Neuron (in vitro differentiated cells): ENCODE measurements around the gene JSRP1.

Source experiments
- H2AFZ ChIP-seq: one replicate; pipeline ENCODE4 v1.6.1; 2013; ENCODE audit warnings: low read depth, mild to moderate bottlenecking, inconsistent platforms, low read length, moderate library complexity
- H3K27me3 ChIP-seq: one replicate; pipeline ENCODE4 v1.6.1; 2013; ENCODE audit warnings: low read length; ENCODE audit not compliant: insufficient read depth
- H3K36me3 ChIP-seq: one replicate; pipeline ENCODE4 v1.6.1; 2013; ENCODE audit warnings: low read length; ENCODE audit not compliant: insufficient read depth
- H3K4me1 ChIP-seq: one replicate; pipeline ENCODE4 v1.6.1; 2013; ENCODE audit warnings: low read length; ENCODE audit not compliant: insufficient read depth
- H3K4me3 ChIP-seq: 2 replicates; pipeline ENCODE4 v1.5.1; 2013; ENCODE audit warnings: mild to moderate bottlenecking, low read length, moderate library complexity
- H3K9me3 ChIP-seq: one replicate; pipeline ENCODE4 v1.6.1; 2013; ENCODE audit warnings: low read length

Gene JSRP1

GRCh38 chr19:2210987-2211740 lies 45.1 kb downstream of the JSRP1 start:
- H3K4me1 ChIP-seq = peaks cover 2% of the 10 kb centered on the region
- H3K4me3 ChIP-seq = no peak overlapping the region
- H2AFZ ChIP-seq = no peak overlapping the region
- H3K9me3 ChIP-seq = no peaks in the 10 kb centered on the region
- peaks cover 72% of the 10 kb centered on the region for H3K36me3 ChIP-seq
- H3K27me3 ChIP-seq = no peaks in the 10 kb centered on the region

- Histone ChIP-seq H3K4me1 (peaks cover 2% of the 10 kb centered on the region), H3K9me3 (no peaks in the 10 kb centered on the region), H3K36me3 (peaks cover 64% of the 10 kb centered on the region)
These were observed 46.0 kb downstream of the JSRP1 start for GRCh38 chr19:2210206-2210605.

DNA sequence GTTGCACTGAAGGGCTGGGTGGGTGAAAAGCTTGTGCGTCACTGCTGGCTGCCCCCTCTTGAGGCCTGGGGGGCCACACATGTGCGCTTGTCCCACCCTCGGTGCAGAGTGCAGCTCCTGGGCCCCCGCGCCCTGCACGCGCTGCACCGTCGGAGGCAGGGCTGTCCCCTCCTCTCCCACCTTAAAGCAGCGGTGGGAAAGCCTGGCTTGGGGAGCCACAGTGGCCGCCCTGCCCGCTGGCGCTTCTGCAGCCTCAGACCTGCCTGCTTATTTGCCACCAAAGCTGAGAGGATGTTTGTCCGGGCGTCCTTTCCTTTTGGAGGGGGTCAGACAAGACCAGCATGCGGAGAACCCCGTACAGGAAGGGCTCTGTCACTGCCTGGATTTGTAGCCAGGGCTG lies 46.8 kb downstream of the JSRP1 start:
- no peaks in the 10 kb centered on the region for H3K27me3 ChIP-seq
- peaks cover 58% of the 10 kb centered on the region for H3K36me3 ChIP-seq
- no peak overlapping the region for H3K4me3 ChIP-seq

More at GRCh38 chr19:2210206-2210605, 46.0 kb downstream of the JSRP1 start:
- Histone ChIP-seq H2AFZ (no peak overlapping the region), H3K27me3 (no peaks in the 10 kb centered on the region), H3K4me3 (no peak overlapping the region)

GRCh38 chr19:2208975-2209374 lies 47.2 kb downstream of the JSRP1 start:
- Histone ChIP-seq H3K9me3 (no peaks in the 10 kb centered on the region), H3K4me1 (peaks cover 2% of the 10 kb centered on the region), H3K36me3 (peaks cover 56% of the 10 kb centered on the region), H3K27me3 (no peaks in the 10 kb centered on the region), H2AFZ (no peak overlapping the region), H3K4me3 (no peak overlapping the region)

More for the DNA sequence above, 46.8 kb downstream of the JSRP1 start:
- Histone ChIP-seq H3K9me3 (no peaks in the 10 kb centered on the region), H3K4me1 (peaks cover 2% of the 10 kb centered on the region), H2AFZ (no peak overlapping the region)

DNA sequence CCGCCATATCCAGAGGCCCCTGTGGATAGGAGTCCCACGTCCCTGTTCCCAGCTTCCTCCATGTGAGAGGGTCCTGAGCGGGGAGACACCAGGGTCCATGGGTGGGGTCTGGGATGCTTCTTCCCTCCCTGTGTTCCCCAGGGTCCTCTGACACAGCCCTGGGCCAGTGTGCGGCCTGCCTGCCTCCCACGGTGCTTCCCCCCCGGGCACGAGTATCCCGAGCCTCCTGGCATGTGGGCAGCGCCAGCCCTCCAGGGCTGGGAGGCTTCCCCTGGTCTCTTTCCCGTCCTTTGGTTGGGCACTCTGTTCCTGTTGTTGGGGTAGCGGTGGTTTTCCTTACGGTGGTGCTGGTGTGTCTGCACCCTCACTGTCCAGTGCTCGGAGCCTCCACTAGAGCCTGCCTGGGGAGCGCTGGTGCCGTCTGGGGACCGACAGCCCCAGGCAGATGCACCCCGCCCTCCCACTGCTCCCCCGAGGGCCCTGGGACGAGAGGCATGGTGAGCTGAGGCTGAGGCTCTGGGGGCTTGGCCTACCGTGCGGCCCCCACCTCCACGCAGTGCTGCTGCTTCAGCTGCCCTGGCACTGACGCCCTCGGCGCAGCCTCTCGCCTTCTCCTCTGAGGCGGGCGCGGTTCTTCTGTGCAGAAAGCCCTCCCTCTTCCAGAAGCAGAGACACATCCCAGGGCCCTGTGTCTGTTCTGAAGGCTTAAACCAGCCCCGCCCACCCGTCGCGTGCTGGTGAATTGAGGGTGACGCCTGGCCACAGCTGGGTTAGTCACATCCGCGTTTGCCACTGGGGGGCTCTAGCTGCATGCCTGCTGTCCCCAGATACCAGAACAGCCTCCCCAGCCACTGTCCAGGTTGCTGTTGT lies 48.0 kb downstream of the JSRP1 start:
- H2AFZ ChIP-seq = no peak overlapping the region
- no peaks in the 10 kb centered on the region for H3K9me3 ChIP-seq
- H3K36me3 ChIP-seq = peaks cover 54% of the 10 kb centered on the region
- H3K27me3 ChIP-seq = no peaks in the 10 kb centered on the region
- no peak overlapping the region for H3K4me3 ChIP-seq
- H3K4me1 ChIP-seq = peaks cover 2% of the 10 kb centered on the region

- no peak overlapping the region for H2AFZ ChIP-seq
- no peak overlapping the region for H3K4me3 ChIP-seq
- H3K27me3 ChIP-seq = no peaks in the 10 kb centered on the region
- peaks cover 2% of the 10 kb centered on the region for H3K4me1 ChIP-seq
- H3K9me3 ChIP-seq = no peaks in the 10 kb centered on the region
- H3K36me3 ChIP-seq = peaks cover 51% of the 10 kb centered on the region
These were observed 49.2 kb downstream of the JSRP1 start for GRCh38 chr19:2207008-2207407.

- peaks cover 33% of the 10 kb centered on the region for H3K36me3 ChIP-seq
- no peak overlapping the region for H3K4me3 ChIP-seq
- no peaks in the 10 kb centered on the region for H3K9me3 ChIP-seq
- H2AFZ ChIP-seq = no peak overlapping the region
- H3K4me1 ChIP-seq = no peaks in the 10 kb centered on the region
- no peaks in the 10 kb centered on the region for H3K27me3 ChIP-seq
These were observed 53.9 kb downstream of the JSRP1 start for GRCh38 chr19:2202366-2202765.
